Fibroblast of villous mesenchyme (primary cell): ENCODE data around the gene MIPEP. TPM values are rescaled to one million over a fixed set of nuclear protein-coding genes. Genes with fewer than 3 reads are reported as not detected.
A peak's percentile ranks its signal among the peaks of the same experiment; 100 is the strongest.

Experiments used
- DNase-seq: peaks from one replicate; pipeline ENCODE4 v3.0.0-alpha.2; 2010; ENCODE audit warnings: low read depth
- H3K4me3 ChIP-seq: 2 replicates; pipeline ENCODE4 v1.5.1; 2011; ENCODE audit warnings: low read depth, mild to moderate bottlenecking, low read length
- small RNA-seq: library from RNA; depleted of rRNA; stranded (forward); fragments of <200 nt; gene quantifications from one replicate; pipeline ENCODE3, GENCODE V24; 2012
- total RNA-seq: library from RNA; depleted of rRNA; stranded (reverse); fragments of >200 nt; gene quantifications from 2 replicates; pipeline ENCODE4 v1.2.3, GENCODE V29; 2012
- TF ChIP-seq, protein P1 (sequence below): IDR thresholded peaks from 2 replicates; pipeline ENCODE4 v1.5.1; 2012; ENCODE audit warnings: low read depth, mild to moderate bottlenecking, low read length; ENCODE audit not compliant: insufficient read depth

MIPEP gene
- total RNA-seq, 1 donor: 38.9 TPM

DNA sequence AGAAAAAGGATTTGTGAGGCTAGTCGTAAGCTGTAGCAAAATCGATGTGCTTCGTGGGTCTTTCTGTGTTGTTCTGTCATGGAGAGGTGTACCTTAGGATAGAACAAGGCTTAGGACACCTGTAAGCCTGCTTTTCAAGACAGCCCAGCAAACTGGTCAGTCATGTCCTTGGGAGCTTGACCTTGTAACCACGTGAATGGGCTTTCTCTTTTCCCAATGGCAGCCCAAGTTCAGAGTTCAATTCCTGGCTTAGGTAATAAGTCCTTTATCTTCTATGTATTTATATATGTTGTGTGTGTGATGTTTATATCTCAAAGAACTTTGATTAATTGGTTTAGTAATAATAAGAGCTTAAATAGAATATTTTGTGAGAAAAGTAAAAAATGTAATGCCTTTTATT lies 206.1 kb downstream of the MIPEP start:
- DNase-seq: no peak
- TF ChIP-seq, protein P1, sequence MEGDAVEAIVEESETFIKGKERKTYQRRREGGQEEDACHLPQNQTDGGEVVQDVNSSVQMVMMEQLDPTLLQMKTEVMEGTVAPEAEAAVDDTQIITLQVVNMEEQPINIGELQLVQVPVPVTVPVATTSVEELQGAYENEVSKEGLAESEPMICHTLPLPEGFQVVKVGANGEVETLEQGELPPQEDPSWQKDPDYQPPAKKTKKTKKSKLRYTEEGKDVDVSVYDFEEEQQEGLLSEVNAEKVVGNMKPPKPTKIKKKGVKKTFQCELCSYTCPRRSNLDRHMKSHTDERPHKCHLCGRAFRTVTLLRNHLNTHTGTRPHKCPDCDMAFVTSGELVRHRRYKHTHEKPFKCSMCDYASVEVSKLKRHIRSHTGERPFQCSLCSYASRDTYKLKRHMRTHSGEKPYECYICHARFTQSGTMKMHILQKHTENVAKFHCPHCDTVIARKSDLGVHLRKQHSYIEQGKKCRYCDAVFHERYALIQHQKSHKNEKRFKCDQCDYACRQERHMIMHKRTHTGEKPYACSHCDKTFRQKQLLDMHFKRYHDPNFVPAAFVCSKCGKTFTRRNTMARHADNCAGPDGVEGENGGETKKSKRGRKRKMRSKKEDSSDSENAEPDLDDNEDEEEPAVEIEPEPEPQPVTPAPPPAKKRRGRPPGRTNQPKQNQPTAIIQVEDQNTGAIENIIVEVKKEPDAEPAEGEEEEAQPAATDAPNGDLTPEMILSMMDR: no peak
- H3K4me3 ChIP-seq: no peak overlapping the region

- TF ChIP-seq, protein P1: no peak
- H3K4me3 ChIP-seq: no peak overlapping the region
- peak; percentile 96 for DNase-seq
These were observed 208.1 kb downstream of the MIPEP start for GRCh38 chr13:23680845-23681669.

Small RNA genes within 50 kb of the gene (small RNA-seq; reads per million reads assigned to genes)
- not detected for gene MTCO3P2

Other genes with a start within 250 kb of the MIPEP start
- gene C1QTNF9B, start 8.1 kb upstream of the MIPEP start, total RNA-seq: 0.64 and 0.86 TPM in 2 replicates